GM21576 (cell line): Measurements from ENCODE around the gene RAP1GAP2.
"Not testable (repeated sequence)": the region's sequence is repeated elsewhere in the genome, so short reads cannot be mapped to it uniquely, and the experiment has no call there.

Experiments used
- ATAC-seq: cut with Tn5 transposase; IDR thresholded peaks from one replicate; pipeline ENCODE4 v1.9.1; 2021; ENCODE audit warnings: mild to moderate bottlenecking, moderate library complexity; ENCODE audit not compliant: unreplicated experiment

Gene RAP1GAP2

DNA sequence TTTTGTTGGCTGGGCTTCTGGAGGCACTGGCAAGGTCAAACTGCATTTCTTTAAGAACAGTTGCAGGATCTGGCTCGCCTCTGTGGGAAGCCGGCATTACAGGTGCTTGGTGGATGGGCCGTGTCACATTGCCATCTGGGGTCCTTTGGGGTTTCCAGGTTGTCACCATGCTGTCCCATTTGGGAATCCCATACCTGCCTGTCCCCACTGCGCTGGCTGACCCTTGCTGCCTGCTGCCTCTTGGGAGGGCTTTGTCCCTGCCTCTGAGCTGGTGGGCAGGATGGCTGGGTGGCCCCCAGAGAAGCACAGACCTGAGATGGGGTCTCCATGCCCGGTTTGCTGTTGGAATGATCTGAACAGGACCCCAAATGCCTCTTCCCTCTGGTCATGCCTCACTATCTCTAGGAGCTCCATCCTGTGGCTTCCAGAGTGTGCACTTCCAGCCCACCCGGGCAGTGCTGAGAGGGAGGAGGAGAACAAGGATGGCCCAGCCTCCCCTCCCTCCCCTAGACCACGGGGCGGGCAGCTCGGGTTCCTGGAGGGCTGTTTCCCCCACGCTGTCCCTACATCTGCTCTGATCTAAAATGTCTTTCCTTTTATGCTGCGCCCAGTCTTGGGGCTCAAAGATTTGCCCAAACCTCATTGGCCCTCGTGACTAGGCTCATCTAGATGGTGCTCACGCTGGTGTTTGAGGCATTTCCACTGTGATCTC is 239.2 kb downstream of the RAP1GAP2 start:
- ATAC-seq = no peak

DNA sequence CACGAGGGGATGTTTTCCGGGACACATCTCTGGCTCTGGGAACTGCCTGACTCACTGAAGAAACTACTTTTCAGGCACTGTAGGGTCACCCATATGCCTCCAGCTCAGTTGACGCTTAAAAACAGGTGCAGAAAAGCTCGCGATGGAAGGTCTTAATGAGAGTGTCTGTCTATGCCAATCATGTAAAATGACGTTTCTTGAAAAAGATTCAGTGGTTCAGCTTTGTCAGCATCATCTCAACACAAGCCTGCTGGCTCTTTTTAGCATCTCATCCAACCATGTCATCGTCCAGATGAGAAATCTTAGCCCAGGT is 239.7 kb downstream of the RAP1GAP2 start:
- ATAC-seq = no peak

DNA sequence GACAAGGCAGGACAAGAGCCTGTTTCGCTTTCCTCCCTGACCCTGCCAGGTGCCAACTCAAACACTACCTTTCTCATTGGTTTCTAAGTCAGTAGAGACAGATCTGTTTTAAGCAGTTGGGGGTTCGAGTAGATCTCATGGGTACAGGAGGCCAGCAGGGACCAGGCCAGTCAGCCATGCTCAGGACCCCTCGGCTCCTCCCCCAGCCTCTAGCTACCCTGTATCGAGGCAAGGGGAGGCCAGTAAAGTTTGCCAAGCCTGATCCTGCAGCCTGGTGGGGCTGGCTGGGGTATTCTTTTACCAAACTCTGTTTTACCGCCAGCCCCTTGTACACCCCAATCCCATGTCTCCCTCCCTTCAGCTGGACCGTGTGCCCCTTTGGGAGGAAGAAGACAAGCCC is 240.6 kb downstream of the RAP1GAP2 start:
- no peak for ATAC-seq

DNA sequence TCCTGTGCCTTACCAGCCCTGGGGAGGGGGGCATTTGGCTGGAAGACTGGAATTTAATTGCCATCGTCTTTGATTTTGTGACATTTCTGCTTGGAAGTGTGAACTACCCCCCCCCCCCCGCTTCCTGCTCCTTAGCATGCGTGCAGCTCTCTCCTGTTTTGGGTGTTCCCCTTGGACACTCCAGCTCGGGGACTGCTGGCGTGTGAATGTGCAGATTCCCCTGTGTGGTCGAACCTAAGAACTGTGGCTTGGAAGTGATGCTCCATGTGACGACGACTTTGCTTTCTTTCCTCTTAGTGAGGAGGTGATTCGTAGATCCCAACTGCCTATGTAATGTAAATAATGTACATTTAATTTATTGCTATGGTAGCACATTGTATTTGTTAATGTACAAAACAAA is 241.0 kb downstream of the RAP1GAP2 start:
- ATAC-seq = no peak

DNA sequence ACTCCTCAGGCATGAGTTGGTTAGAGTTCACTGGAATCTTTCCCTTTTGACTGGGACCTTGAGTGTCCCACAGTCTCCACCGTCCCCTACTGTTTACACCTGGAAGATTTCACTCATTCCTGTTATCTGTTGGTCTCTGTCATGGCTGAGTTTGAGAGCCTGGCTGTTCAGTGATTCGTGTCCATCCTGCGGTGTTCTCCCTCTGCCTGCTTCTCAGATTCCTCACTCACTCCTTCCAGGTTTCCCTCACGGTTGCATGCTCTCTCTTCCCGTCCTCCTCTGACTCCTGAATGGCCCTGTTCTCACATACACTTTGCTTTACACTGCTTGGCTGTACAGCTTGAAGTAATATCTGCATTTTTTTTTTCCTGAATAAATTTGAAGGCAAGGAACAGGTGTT is 242.7 kb downstream of the RAP1GAP2 start:
- ATAC-seq = no peak

DNA sequence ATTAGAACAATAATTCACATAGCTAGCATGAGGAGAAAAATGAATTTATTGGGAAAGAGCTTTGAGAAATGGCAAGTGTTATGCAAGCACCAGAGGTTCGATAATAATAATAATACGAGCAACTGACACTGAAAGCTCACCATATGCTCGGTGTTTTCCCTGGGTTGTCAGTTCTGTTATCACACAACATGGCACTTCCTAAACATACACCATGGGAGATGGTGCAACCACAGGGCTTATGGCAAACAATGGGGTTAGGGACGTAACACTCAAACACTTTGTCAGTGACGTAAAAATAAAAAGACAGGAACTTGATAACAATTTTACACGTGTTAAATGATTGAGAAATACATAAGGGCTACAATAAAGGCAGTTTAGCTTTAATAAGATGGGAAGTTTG is 243.5 kb downstream of the RAP1GAP2 start:
- no peak for ATAC-seq

DNA sequence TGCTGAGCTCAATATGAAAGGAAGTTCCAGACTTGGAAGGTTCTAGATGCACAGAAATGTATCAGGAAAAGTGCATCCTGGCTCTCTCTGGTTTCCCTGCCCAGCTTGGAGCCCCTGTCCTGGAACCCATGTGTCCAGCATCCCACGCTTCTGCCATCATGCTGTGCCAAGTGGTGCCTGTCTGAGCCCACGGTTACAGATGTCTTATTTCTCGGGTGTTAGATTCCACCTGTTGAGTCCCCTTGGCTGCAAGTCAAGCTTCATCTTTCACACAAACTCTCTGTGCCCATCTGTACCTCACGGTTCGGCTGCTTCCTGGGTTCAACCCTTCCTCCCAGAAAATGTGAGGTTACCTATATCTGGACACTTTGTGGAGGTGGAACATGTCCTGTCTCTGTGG is 244.6 kb downstream of the RAP1GAP2 start:
- ATAC-seq = no peak

DNA sequence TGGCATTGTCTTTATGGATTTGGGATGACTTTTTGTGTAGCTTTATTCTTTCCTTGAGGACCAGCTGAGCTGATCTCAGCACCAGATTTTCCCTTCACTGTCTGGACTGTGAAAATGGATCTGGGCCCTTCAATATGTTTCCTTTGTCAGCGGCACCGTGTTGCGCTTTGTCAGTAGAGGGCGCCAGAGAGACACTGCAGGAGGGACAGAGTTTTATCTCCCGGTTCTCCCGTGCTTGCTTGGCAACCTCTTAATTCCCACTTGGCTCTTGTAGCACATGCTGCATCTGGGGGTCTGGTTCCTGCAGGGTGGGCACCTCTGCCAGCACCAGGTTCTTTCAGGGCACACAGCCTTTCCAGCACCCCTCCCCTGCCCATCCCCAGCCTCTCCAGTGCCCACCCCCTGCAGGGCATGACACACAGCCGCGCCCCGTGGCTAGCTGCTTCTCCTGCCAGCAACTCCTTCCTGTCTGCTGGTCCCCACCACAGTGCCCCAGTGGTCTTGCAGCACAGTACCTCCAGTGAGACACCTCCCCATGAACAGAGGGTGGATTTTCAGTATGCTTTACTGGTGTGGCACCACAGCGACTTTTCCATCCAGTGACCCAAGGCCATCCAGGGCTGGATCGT is 247.6 kb downstream of the RAP1GAP2 start:
- no peak for ATAC-seq

DNA sequence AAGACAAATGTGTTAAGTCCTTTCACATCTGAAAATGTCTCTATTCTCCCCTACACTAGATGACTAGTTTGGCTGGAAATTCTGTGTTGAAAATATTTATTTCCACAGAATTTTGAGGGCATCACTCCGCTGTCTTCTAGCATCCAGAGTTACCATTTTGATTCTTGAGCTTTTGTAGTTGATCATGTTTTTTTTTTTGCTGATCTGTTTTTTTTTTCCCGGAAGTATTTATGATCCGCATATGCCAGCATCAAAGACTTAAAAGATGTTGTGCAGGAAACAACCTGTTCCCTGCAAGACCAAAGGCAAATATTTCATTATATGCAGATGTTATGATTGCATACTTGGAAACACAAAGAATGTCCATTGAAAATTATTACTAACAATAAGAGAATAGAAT is 250.5 kb downstream of the RAP1GAP2 start:
- no peak for ATAC-seq

DNA sequence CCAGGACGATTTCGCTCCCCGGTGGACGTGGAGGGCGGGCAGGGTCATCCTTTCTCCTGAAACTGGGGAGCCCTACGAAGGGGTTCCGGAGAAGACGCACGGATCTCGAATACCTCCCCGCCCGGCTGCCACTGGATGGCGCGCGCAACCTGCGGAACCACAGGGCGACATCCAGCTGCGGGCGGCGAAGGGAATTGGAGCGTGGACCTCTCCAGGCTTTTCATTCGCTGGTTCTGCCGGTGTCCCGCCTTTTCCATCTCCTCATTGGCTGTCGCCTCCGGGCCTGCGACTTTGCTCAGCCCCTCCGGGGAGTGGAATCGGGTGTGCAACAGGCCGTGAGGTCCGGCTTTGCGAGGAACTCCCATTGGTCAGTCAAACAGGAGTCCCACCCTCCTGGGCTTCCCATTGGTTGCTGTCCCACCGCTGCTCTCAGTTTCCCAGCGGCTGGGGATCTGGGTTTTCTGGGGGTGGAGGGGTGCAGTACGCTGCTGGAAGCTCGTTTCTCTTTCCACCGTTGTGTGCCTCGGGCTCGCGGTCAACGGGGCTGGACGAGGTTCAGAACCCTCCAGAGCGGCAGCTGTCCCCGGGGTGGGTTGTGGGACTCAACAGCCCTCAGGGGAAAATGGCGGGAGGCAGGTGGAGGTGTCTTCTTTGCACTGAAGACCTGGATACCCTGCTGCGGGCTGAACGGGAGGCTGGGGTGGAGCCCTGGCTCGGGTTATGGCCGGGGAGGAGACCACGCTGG is 252.7 kb downstream of the RAP1GAP2 start:
- ATAC-seq = peak; percentile 83

DNA sequence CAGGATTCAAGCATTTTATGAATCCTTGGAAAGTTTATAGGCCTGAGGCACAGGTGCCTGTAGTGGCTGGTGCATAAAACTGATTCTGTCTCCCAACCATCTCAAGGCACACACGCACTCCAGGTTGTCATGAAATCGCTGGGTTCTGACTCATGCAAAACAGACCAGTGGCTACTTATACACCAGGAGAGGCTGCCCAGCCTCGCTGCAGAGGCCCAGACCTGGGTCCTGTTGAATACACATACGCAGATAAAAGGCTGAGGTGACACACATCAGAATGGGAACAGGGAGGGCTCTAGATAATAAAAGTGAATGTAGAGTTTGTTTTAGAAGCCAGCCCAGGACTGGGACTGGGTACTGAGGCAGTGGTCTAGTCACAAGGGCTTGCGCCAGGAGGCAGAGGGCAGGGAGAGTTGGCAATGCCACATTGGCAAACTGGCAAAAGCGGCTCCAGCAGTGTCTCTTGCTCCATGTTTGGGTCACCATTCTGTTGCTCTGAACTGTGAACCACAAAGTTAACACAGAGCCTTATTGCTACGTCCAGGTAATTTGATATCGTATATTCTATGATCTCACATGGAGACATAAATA is 253.6 kb downstream of the RAP1GAP2 start:
- ATAC-seq = no peak

DNA sequence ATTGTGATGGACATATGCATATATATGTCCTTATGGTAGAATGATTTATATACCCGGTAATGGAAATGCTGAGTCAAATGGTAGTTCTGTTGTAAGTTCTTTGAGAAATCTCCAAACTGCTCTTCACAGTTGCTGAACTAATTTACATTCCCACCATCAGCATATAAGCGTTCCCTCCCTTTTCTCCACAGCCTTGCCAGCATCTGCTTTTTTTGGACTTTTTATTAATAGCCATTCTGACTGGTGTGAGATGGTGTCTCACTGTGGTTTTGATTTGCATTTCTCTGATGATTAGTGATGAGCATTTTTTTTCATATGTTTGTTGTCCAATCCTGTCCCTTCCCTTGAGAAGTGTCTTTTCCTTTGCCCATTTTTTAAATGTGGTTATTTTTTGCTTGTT is 258.6 kb downstream of the RAP1GAP2 start:
- not testable (repeated sequence) for ATAC-seq

DNA sequence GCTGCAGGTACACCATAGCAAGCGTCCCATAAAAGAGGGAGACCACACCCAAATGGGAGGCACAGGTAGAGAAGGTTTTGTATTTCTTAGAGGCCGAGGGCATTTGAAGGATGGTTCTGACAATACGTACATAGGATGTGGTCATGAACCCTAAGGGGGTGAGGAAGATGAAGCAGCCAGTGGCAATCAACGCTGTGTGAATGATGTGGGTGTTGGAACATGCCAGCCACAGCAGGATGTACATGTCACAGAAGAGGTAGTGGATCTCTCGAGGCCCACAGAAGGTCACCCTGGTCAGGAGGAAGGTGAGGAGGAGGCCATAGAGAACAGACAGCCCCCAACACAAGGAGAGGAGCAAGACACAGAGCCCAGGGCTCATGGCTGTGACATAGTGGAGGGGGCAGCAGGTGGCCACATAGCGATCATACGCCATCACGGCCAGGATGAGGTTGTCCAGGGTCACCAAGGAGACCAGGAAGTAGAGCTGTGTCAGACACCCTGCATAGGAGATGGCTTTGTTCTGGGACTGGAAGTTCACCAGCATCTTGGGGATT is 266.7 kb downstream of the RAP1GAP2 start:
- not testable (repeated sequence) for ATAC-seq

DNA sequence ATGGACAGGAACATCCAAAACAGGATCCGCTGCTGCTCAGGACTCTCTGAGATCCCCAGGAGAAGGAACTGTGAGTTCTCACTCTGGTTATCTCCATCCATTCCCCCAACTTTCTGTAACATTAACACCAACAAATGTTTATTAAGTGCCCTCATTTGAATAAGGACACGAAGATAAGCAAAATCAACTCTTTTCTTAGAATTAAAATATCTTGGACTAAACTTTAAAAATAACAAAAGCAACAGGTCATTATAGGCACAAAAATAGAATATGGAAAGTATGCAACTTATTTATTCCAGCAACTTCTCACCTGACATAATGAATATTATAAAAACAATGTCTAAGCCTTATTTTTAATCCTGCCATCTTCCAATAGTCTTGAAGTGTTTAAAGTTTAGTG is 267.3 kb downstream of the RAP1GAP2 start, which contains the start of gene OR1D5:
Gene OR1D5, minus strand, starts transcription at position 101 of the 400 bp plus-strand sequence. Its CDS starts 0 bp downstream, at position 101.
- ATAC-seq = not testable (repeated sequence)

DNA sequence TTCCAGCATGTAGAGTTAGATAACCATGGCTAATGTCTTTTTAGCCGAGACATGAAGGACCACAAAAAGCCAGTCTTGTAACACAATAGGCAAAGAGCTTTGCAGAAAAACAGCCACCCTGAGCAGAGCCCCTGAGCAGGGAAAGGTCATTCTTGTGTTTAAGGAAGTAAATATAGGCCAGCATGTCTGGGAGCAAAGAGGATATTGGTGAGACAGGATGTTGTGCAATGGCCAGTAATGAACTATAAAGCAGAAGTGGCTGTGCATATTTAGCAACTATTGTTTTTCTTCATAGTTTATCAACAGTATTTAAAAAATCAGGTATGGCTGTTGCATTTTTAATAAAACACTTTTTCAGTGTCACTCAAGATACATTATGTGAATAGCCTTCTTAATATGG is 269.0 kb downstream of the RAP1GAP2 start:
- ATAC-seq = not testable (repeated sequence)

DNA sequence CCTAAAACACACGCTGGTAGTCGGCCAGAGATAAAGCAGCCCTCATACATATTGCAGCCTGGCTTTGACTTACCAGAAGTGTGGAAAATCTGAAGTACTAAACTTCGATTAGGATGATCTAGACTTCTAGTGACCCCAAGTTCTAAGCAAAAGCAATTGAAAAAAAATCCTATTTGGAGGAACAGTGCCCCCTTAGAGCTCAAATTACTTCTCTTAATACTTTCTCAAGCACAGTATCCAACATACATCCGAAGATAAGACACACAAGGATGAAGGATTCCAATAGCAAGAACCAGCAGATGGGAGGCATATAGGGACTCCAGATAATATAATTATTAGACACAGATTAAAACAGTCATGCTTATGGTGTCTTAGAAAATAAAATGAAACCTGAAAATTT is 277.6 kb downstream of the RAP1GAP2 start:
- ATAC-seq = not testable (repeated sequence)
